K562 (cell line): ENCODE data around the gene SPTBN4. TPM values are rescaled to one million over a fixed set of nuclear protein-coding genes. Genes with fewer than 3 reads are reported as not detected.

Source experiments
- CBX1 ChIP-seq: sonication (generic); IDR thresholded peaks from 2 replicates; pipeline ENCODE4 v1.6.1; 2016; ENCODE audit warnings: antibody characterized with exemption, low read depth, mild to moderate bottlenecking
- CC2D1A ChIP-seq: fragments of 450-650 bp; IDR thresholded peaks from 2 replicates; pipeline ENCODE4 v1.6.1; 2017; ENCODE audit warnings: mild to moderate bottlenecking
- DLX4 ChIP-seq: fragments of 250-450 bp; sonication (Bioruptor Pico); IDR thresholded peaks from 2 replicates; pipeline ENCODE4 v1.6.1; 2021; ENCODE audit warnings: mild to moderate bottlenecking
- DMBX1 ChIP-seq: fragments of 250-450 bp; sonication (Bioruptor Pico); IDR thresholded peaks from 2 replicates; pipeline ENCODE4 v1.8.0; 2022; ENCODE audit warnings: inconsistent platforms, mild to moderate bottlenecking, moderate library complexity, borderline replicate concordance
- GATA2 ChIP-seq: sonication (generic); formaldehyde crosslinking; IDR thresholded peaks from 2 replicates; pipeline ENCODE4 v1.4.0; 2020; ENCODE audit warnings: mild to moderate bottlenecking, missing genetic modification reagents
- MGA ChIP-seq: fragments of 450-650 bp; IDR thresholded peaks from 2 replicates; pipeline ENCODE4 v1.6.1; 2016; ENCODE audit warnings: mild to moderate bottlenecking, moderate library complexity
- RBM15 ChIP-seq: fragments of 200-400 bp; formaldehyde crosslinking; IDR thresholded peaks from 2 replicates; pipeline ENCODE4 v1.6.1; 2018; ENCODE audit warnings: mild to moderate bottlenecking, low read length, moderate library complexity; ENCODE audit not compliant: insufficient read depth
- RCOR1 ChIP-seq, 2 experiments: IDR thresholded peaks; 2 replicates each; pipeline ENCODE4 v1.6.1; 2012; ENCODE audit warnings: low read depth in 2 of 2, low read length in 2 of 2, borderline replicate concordance in 1 of 2, improper control_type of control experiment in 1 of 2
- TEAD4 ChIP-seq, 2 experiments: sonication (generic) in 1 of 2; formaldehyde crosslinking in 1 of 2; IDR thresholded peaks; 2 replicates each; pipeline versions ENCODE4 v1.6.1 to v1.8.0; 2012 to 2022; ENCODE audit warnings: borderline replicate concordance in 1 of 2, inconsistent platforms in 1 of 2, low read length in 1 of 2, mild to moderate bottlenecking in 1 of 2, missing genetic modification reagents in 1 of 2
- THAP7 ChIP-seq: fragments of 250-450 bp; sonication (Bioruptor Pico); IDR thresholded peaks from 2 replicates; pipeline ENCODE4 v1.5.0; 2021
- ZBED1 ChIP-seq: IDR thresholded peaks from 2 replicates; pipeline ENCODE4 v1.6.1; 2014
- polyA plus RNA-seq, 8 experiments: library from polyadenylated mRNA; depleted of rRNA in 4 of 8; stranded (reverse) in 5 of 8; unstranded in 3 of 8; fragments of >200 nt; fragmentation: Nextera tagmentation in 2 of 8; fragmentation: Illumina TruSeq in 1 of 8; extraction: Ambion mirVana in 2 of 8; extraction: Trizol in 1 of 8; gene quantifications; 2 replicates each; pipeline versions ENCODE4 v1.2.1 to v1.2.3, GENCODE V29; 2011 to 2014; ENCODE audit warnings: inconsistent platforms in 1 of 8, missing spikeins in 1 of 8
- total RNA-seq, 7 experiments: library from RNA; depleted of rRNA in 6 of 7; stranded (reverse); fragments of >200 nt in 6 of 7; fragmentation: Illumina TruSeq in 2 of 7; extraction: Trizol in 2 of 7; gene quantifications; 2 replicates each; pipeline versions ENCODE4 v1.2.1 to v1.2.3, GENCODE V29; 2011 to 2021; ENCODE audit warnings: low replicate concordance in 1 of 7
- TF ChIP-seq, protein P1 (sequence below): fragments of 450-650 bp; IDR thresholded peaks from 2 replicates; pipeline ENCODE4 v1.6.1; 2016
- TF ChIP-seq, protein P2 (sequence below), 2 experiments: fragments of 450-650 bp in 1 of 2; sonication (generic) in 1 of 2; formaldehyde crosslinking in 1 of 2; IDR thresholded peaks in 1 of 2; conservative IDR thresholded peaks in 1 of 2; 2 replicates each; pipeline versions ENCODE4 v1.6.1 to v1.8.1; 2016 to 2023; ENCODE audit warnings: mild to moderate bottlenecking in 2 of 2, moderate library complexity in 2 of 2, inconsistent platforms in 1 of 2, missing genetic modification reagents in 1 of 2

Gene SPTBN4
- total and polyA plus RNA-seq, 9 of the 15 experiments (the other 6 are each of a cell fraction or from before 2014, with no cell fraction given): 0.01 to 1.5 (median 0.86) TPM

DNA sequence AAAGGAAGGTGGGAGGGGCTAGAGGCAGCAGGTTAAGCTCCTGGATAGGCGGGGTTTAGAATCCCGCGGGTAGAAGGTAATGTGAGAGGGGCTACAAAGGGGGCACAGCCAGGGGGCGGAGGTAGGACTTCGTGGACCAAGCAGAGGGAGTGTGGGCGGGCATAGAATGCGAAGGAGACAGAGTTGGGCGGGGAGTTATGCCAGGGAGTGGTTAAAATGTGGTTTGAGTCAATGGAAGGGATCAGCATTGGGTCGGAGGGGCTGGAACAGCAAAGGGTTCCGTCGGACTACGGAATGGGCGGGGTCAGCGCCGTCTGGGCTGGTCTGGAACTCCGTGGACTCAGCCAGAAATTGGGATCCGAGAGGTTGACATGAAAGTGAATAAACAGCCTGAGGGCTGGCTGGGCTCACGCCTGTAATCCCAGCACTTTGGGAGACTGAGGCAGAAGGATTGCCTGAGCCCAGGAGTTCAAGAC, 137.4 kb downstream of the SPTBN4 start (continued):
- no peak for TF ChIP-seq MGA
- no peak for TF ChIP-seq DLX4 (CRISPR knock-in tag)
- no peak; the same call in 1 of the 2 replicates for TF ChIP-seq CC2D1A
- no peak for TF ChIP-seq ZBED1
- TF ChIP-seq RCOR1 (IDR thresholded peaks at IDR 0.05; ENCODE audit: borderline replicate concordance in 1 of 2, low read depth in 2 of 2, low read length in 2 of 2): no peak
- TF ChIP-seq, protein P1, sequence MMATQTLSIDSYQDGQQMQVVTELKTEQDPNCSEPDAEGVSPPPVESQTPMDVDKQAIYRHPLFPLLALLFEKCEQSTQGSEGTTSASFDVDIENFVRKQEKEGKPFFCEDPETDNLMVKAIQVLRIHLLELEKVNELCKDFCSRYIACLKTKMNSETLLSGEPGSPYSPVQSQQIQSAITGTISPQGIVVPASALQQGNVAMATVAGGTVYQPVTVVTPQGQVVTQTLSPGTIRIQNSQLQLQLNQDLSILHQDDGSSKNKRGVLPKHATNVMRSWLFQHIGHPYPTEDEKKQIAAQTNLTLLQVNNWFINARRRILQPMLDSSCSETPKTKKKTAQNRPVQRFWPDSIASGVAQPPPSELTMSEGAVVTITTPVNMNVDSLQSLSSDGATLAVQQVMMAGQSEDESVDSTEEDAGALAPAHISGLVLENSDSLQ: no peak
- no peak for TF ChIP-seq TEAD4 (IDR thresholded peaks at IDR 0.05; ENCODE audit: low read length)
- no peak for TF ChIP-seq TEAD4 (CRISPR knock-in tag; IDR thresholded peaks at IDR 0.05; ENCODE audit: borderline replicate concordance)
- TF ChIP-seq DMBX1 (CRISPR knock-in tag): no peak
- TF ChIP-seq THAP7 (CRISPR knock-in tag): no peak
- TF ChIP-seq, protein P2, sequence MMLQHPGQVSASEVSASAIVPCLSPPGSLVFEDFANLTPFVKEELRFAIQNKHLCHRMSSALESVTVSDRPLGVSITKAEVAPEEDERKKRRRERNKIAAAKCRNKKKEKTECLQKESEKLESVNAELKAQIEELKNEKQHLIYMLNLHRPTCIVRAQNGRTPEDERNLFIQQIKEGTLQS (IDR thresholded peaks at IDR 0.05): no peak
- TF ChIP-seq, protein P2 (CRISPR knock-in tag; conservative IDR thresholded peaks at IDR 0.05): no peak
- TF ChIP-seq GATA2 (CRISPR knock-in tag): no peak
- TF ChIP-seq CBX1: no peak
- no peak for TF ChIP-seq RBM15
